SK-N-SH (cell line): ENCODE measurements around the gene CRIM1. TPM values are rescaled to one million over a fixed set of nuclear protein-coding genes. Genes with fewer than 3 reads are reported as not detected.

Source experiments
- CTCF ChIA-PET: fragments of 300-600, 350-600 bp; formaldehyde crosslinking; extraction: SDS; loops from one replicate; lab custom pipeline; 2021; lab: Yijun Ruan, JAX
- POLR2A ChIA-PET: fragments of 350-600 bp; sonication (Branson Sonifier 250); formaldehyde crosslinking; extraction: SDS; loops from one replicate; lab custom pipeline; 2020; ENCODE audit warnings: antibody characterized with exemption, inconsistent platforms; lab: Yijun Ruan, JAX
- DNase-seq: peaks from one replicate; pipeline ENCODE4 v3.0.0; 2012
- H2AFZ ChIP-seq: fragments of 200-600 bp; sonication (generic); 2 replicates; pipeline ENCODE4 v1.8.1; 2016; ENCODE audit warnings: antibody characterized with exemption, mild to moderate bottlenecking, low read depth
- H3F3A ChIP-seq: fragments of 200-600 bp; sonication (generic); replicated peaks from 2 replicates; pipeline ENCODE3; 2016; ENCODE audit warnings: antibody characterized with exemption, mild to moderate bottlenecking; ENCODE audit not compliant: insufficient read depth
- H3K27ac ChIP-seq, 2 experiments: fragments of 200-500 bp in 1 of 2; fragments of 200-600 bp in 1 of 2; sonication (Bioruptor generic) in 1 of 2; sonication (generic), shearing (Covaris generic) in 1 of 2; 2 replicates each; pipeline versions ENCODE4 v1.5.1 to v1.6.1; 2014 to 2016; ENCODE audit warnings: low read depth in 2 of 2, inconsistent platforms in 1 of 2, low read length in 1 of 2, mild to moderate bottlenecking in 1 of 2, mixed read lengths in 1 of 2
- H3K27me3 ChIP-seq: fragments of 200-600 bp; sonication (generic), shearing (Covaris generic); 2 replicates; pipeline ENCODE4 v1.6.1; 2016; ENCODE audit warnings: mixed run types; ENCODE audit not compliant: insufficient read depth
- H3K36me3 ChIP-seq, 2 experiments: fragments of 200-500 bp in 1 of 2; fragments of 200-600 bp in 1 of 2; sonication (Bioruptor generic) in 1 of 2; sonication (generic) in 1 of 2; replicated peaks in 1 of 2; 2 replicates each; pipeline versions ENCODE3 to v1.5.1; 2014 to 2016; ENCODE audit warnings: low read length in 1 of 2, mild to moderate bottlenecking in 1 of 2; ENCODE audit not compliant: insufficient read depth in 2 of 2, control insufficient read depth in 1 of 2
- H3K4me1 ChIP-seq, 2 experiments: fragments of 200-500 bp in 1 of 2; fragments of 200-600 bp in 1 of 2; sonication (Bioruptor generic) in 1 of 2; sonication (generic), shearing (Covaris generic) in 1 of 2; 2 replicates each; pipeline versions ENCODE4 v1.5.1 to v1.6.1; 2014 to 2016; ENCODE audit warnings: low read depth in 1 of 2, low read length in 1 of 2, mixed run types in 1 of 2; ENCODE audit not compliant: insufficient read depth in 2 of 2, control insufficient read depth in 1 of 2
- H3K4me2 ChIP-seq: fragments of 200-600 bp; sonication (generic), shearing (Covaris generic); 2 replicates; pipeline ENCODE4 v1.6.1; 2017; ENCODE audit warnings: mixed run types
- H3K4me3 ChIP-seq, 2 experiments: fragments of 200-500 bp in 1 of 2; fragments of 200-600 bp in 1 of 2; sonication (Bioruptor generic) in 1 of 2; sonication (generic), shearing (Covaris generic) in 1 of 2; 2 replicates each; pipeline versions ENCODE4 v1.5.1 to v1.8.1; 2014 to 2016; ENCODE audit warnings: low read depth in 2 of 2, inconsistent platforms in 1 of 2, low read length in 1 of 2, mild to moderate bottlenecking in 1 of 2, mixed read lengths in 1 of 2, moderate library complexity in 1 of 2
- H3K79me2 ChIP-seq: fragments of 200-600 bp; sonication (generic); 2 replicates; pipeline ENCODE4 v1.8.1; 2017; ENCODE audit warnings: mild to moderate bottlenecking; ENCODE audit not compliant: insufficient read depth
- H3K9ac ChIP-seq: fragments of 200-600 bp; sonication (generic); 2 replicates; pipeline ENCODE4 v1.6.1; 2017; ENCODE audit warnings: mixed run types
- H3K9me2 ChIP-seq: fragments of 200-600 bp; sonication (generic); 2 replicates; pipeline ENCODE4 v1.6.1; 2017; ENCODE audit warnings: mixed run types
- H3K9me3 ChIP-seq: fragments of 200-600 bp; sonication (generic); 2 replicates; pipeline ENCODE4 v1.6.1; 2017; ENCODE audit warnings: mixed run types, mild to moderate bottlenecking, moderate library complexity
- H4K20me1 ChIP-seq: fragments of 200-600 bp; sonication (generic); 2 replicates; pipeline ENCODE4 v1.6.1; 2017; ENCODE audit warnings: mild to moderate bottlenecking, mixed run types; ENCODE audit not compliant: insufficient read depth
- ELF1 ChIP-seq: IDR thresholded peaks from 2 replicates; pipeline ENCODE4 v1.4.0; 2012
- EZH2phosphoT487 ChIP-seq: fragments of 200-600 bp; sonication (generic); IDR thresholded peaks from 2 replicates; pipeline ENCODE4 v1.6.1; 2017; ENCODE audit warnings: low read depth, mixed run types, mild to moderate bottlenecking, antibody characterized with exemption, moderate library complexity, borderline replicate concordance
- FOXJ3 ChIP-seq: sonication (generic); formaldehyde crosslinking; IDR thresholded peaks from 2 replicates; pipeline ENCODE4 v1.5.1; 2020; ENCODE audit warnings: mild to moderate bottlenecking, missing genetic modification reagents
- FOXM1 ChIP-seq: IDR thresholded peaks from 2 replicates; pipeline ENCODE4 v1.4.0; 2012; ENCODE audit warnings: low read depth, mild to moderate bottlenecking
- GABPA ChIP-seq: IDR thresholded peaks from 2 replicates; pipeline ENCODE4 v1.4.0; 2012; ENCODE audit warnings: low read depth, mild to moderate bottlenecking
- GATA2 ChIP-seq: sonication (generic); formaldehyde crosslinking; IDR thresholded peaks from 2 replicates; pipeline ENCODE4 v1.5.0; 2020; ENCODE audit warnings: mild to moderate bottlenecking, missing genetic modification reagents
- JUND ChIP-seq: IDR thresholded peaks from 2 replicates; pipeline ENCODE4 v1.4.0; 2012
- MEF2A ChIP-seq: IDR thresholded peaks from 2 replicates; pipeline ENCODE4 v1.4.0; 2012; ENCODE audit warnings: low read depth, borderline replicate concordance
- MXI1 ChIP-seq: IDR thresholded peaks from 2 replicates; pipeline ENCODE4 v1.6.1; 2012; ENCODE audit warnings: mild to moderate bottlenecking, low read depth, low read length, improper control_type of control experiment
- NFIC ChIP-seq: IDR thresholded peaks from 2 replicates; pipeline ENCODE4 v1.4.0; 2012; ENCODE audit warnings: borderline replicate concordance
- RCOR1 ChIP-seq: fragments of 150-350 bp; IDR thresholded peaks from 2 replicates; pipeline ENCODE4 v1.6.1; 2017; ENCODE audit warnings: antibody characterized with exemption, low read length
- RFX5 ChIP-seq: IDR thresholded peaks from 2 replicates; pipeline ENCODE4 v1.6.1; 2012; ENCODE audit warnings: mild to moderate bottlenecking, improper control_type of control experiment, low read length
- RXRA ChIP-seq: IDR thresholded peaks from 2 replicates; pipeline ENCODE4 v1.4.0; 2012; ENCODE audit warnings: low read depth, mild to moderate bottlenecking, borderline replicate concordance
- TCF12 ChIP-seq: IDR thresholded peaks from 2 replicates; pipeline ENCODE4 v1.4.0; 2012
- TEAD4 ChIP-seq: IDR thresholded peaks from 2 replicates; pipeline ENCODE4 v1.4.0; 2012; ENCODE audit warnings: mild to moderate bottlenecking, borderline replicate concordance; ENCODE audit not compliant: insufficient read depth
- USF1 ChIP-seq: IDR thresholded peaks from 2 replicates; pipeline ENCODE4 v1.4.0; 2012; ENCODE audit warnings: low read depth, borderline replicate concordance
- USF2 ChIP-seq: fragments of 150-350 bp; IDR thresholded peaks from 2 replicates; pipeline ENCODE4 v1.6.1; 2017; ENCODE audit warnings: antibody characterized with exemption, low read length, low read depth, borderline replicate concordance
- YY1 ChIP-seq: IDR thresholded peaks from 2 replicates; pipeline ENCODE4 v1.4.0; 2012; ENCODE audit warnings: low read depth, mild to moderate bottlenecking
- WGBS: methylation state at CpG from one replicate; pipeline ENCODE4 v1.1.6; 2017; ENCODE audit warnings: low lambda C conversion rate; 5-methylcytosine and 5-hydroxymethylcytosine counted together
- polyA plus RNA-seq, 3 experiments: library from polyadenylated mRNA; depleted of rRNA; stranded (reverse); fragments of >200 nt; gene quantifications; 2 replicates each; pipeline ENCODE4 v1.2.3, GENCODE V29; 2012

Gene CRIM1
- polyA plus RNA-seq, 1 of the 3 experiments (the other 2 are of a cell fraction), result 244 TPM

- TF ChIP-seq TEAD4 (no peak), YY1 (no peak), RCOR1 (no peak), GABPA (no peak), EZH2phosphoT487 (no peak), USF1 (no peak), FOXJ3 (no peak), FOXM1 (no peak), MXI1 (no peak), TCF12 (no peak), RXRA (no peak), GATA2 (CRISPR knock-in tag) (no peak)
- TF ChIP-seq, all 33 proteins: peak for 0
Measured at GRCh38 chr2:36535099-36535498, 179.5 kb downstream of the CRIM1 start (continued).

GRCh38 chr2:36536776-36537175 lies 181.2 kb downstream of the CRIM1 start:
- no peaks in the 10 kb centered on the region for H3K9me3 ChIP-seq
- ChIA-PET CTCF (interaction anchor here (0.9 to 1.6 kb wide), 2 partner anchors 9 to 15 kb away, joined by 3 to 7 read pairs; no protein-coding TSS in a partner anchor), POLR2A (no interaction called here)
- H3K27me3 ChIP-seq, result no peaks in the 10 kb centered on the region
- no peak overlapping the region for H3K4me2 ChIP-seq
- peak overlapping the region in 1 of 2 experiments; percentile 30; a peak in 2 of 4 replicates for H3K27ac ChIP-seq
- TF ChIP-seq USF1, result no peak
- no peak for TF ChIP-seq GATA2 (CRISPR knock-in tag)
- TF ChIP-seq RXRA, result no peak
- TF ChIP-seq MEF2A, result no peak
- no peak for TF ChIP-seq ELF1
- TF ChIP-seq RCOR1, result no peak
- TF ChIP-seq RFX5, result no peak
- TF ChIP-seq TCF12, result no peak
- no peak for TF ChIP-seq USF2
- no peak for TF ChIP-seq NFIC
- no peak for TF ChIP-seq YY1
- no peak for TF ChIP-seq JUND
- no peak overlapping the region for H3K4me3 ChIP-seq
- no peaks in the 10 kb centered on the region for H4K20me1 ChIP-seq
- no peak overlapping the region for H3K9ac ChIP-seq
- peaks cover 40% of the 10 kb centered on the region for H3K79me2 ChIP-seq
- no peak overlapping the region for H2AFZ ChIP-seq
- peaks cover 59 to 68% of the 10 kb centered on the region in 2 experiments for H3K36me3 ChIP-seq
- peaks cover 93% of the 10 kb centered on the region for H3F3A ChIP-seq
- H3K4me1 ChIP-seq, result peaks cover 2 to 23% of the 10 kb centered on the region in 2 experiments; a peak in 3 of 4 replicates
- WGBS, result 75% methylated on average over 3 of the region's 3 CpGs
- H3K9me2 ChIP-seq, result no peaks in the 10 kb centered on the region
- no peak for DNase-seq
